Prostate gland (tissue), 2 donors: Measurements from ENCODE around the gene CCDC91. TPM values are rescaled to one million over a fixed set of nuclear protein-coding genes. Genes with fewer than 3 reads are reported as not detected.
"Not testable (repeated sequence)": the region's sequence is repeated elsewhere in the genome, so short reads cannot be mapped to it uniquely, and the experiment has no call there.

Experiments used
- DNase-seq: peaks from one replicate; pipeline ENCODE4 v3.0.0-alpha.2; 2019; ENCODE audit warnings: low spot score
- H3K27ac ChIP-seq, 2 donors: fragments of 200-600 bp; sonication (generic); 2 replicates each; pipeline ENCODE4 v1.5.1; 2017 to 2019
- H3K27me3 ChIP-seq: fragments of 200-600 bp; sonication (generic); replicated peaks from 2 replicates; pipeline ENCODE4 v1.5.1; 2019; ENCODE audit not compliant: insufficient read depth
- H3K36me3 ChIP-seq, 2 donors: fragments of 200-600 bp; sonication (generic); 1 replicate in 1 of 2; 2 replicates in 1 of 2; pipeline versions ENCODE4 v1.5.1 to v1.8.1; 2017 to 2019
- H3K4me1 ChIP-seq: fragments of 200-600 bp; sonication (generic); replicated peaks from 2 replicates; pipeline ENCODE4 v1.5.1; 2019
- H3K4me3 ChIP-seq, 2 donors: fragments of 200-600 bp; sonication (generic); 2 replicates each; pipeline ENCODE4 v1.5.1; 2017 to 2019
- H3K9me3 ChIP-seq: fragments of 200-600 bp; sonication (generic); 2 replicates; pipeline ENCODE4 v1.5.1; 2017
- CTCF ChIP-seq, 4 experiments: fragments of 200-600 bp in 2 of 4; fragments of 450-650 bp in 2 of 4; sonication (generic) in 2 of 4; IDR thresholded peaks; 1 replicate in 3 of 4; 2 replicates in 1 of 4; pipeline ENCODE4 v1.5.1; 2016 to 2019; ENCODE audit warnings: antibody characterized with exemption in 4 of 4, mild to moderate bottlenecking in 2 of 4, moderate library complexity in 2 of 4
- POLR2A ChIP-seq: fragments of 450-650 bp; IDR thresholded peaks from one replicate; pipeline ENCODE4 v1.6.1; 2016; ENCODE audit warnings: antibody characterized with exemption, mild to moderate bottlenecking
- POLR2AphosphoS5 ChIP-seq: sonication (generic); formaldehyde crosslinking; IDR thresholded peaks from one replicate; pipeline ENCODE4 v1.6.1; 2017; ENCODE audit warnings: antibody characterized with exemption
- WGBS: methylation state at CpG from one replicate; pipeline ENCODE4 v1.1.5; 2018; 5-methylcytosine and 5-hydroxymethylcytosine counted together
- intact Hi-C: fragments of 100-400 bp; cut with DNase I; formaldehyde crosslinking; loops from one replicate; pipeline ENCODE4 v1.14.2; 2022
- total RNA-seq, 2 donors: library from RNA; depleted of rRNA; stranded (reverse); fragments of >200 nt; gene quantifications; one replicate each; pipeline ENCODE4 v1.1.0, GENCODE V29; 2016

CCDC91 gene
- total RNA-seq, 2 donors from 2014 or later: 25.3 to 42.4 TPM

GRCh38 chr12:28318273-28318672 is 128.0 kb downstream of the CCDC91 start:
- no peak for TF ChIP-seq POLR2A
- no peak for TF ChIP-seq POLR2AphosphoS5
- TF ChIP-seq CTCF (IDR thresholded peaks at IDR 0.05): no peak
- H3K9me3 ChIP-seq: no peaks in the 10 kb centered on the region
- 78% methylated on average over 3 of the region's 3 CpGs for WGBS
- intact Hi-C loops: no loop called here
- H3K27ac ChIP-seq: no peak overlapping the region
- no peak overlapping the region for H3K4me3 ChIP-seq
- H3K27me3 ChIP-seq: no peaks in the 10 kb centered on the region
- DNase-seq: no peak
- no peaks in the 10 kb centered on the region for H3K36me3 ChIP-seq
- H3K4me1 ChIP-seq: no peaks in the 10 kb centered on the region

- Histone ChIP-seq H3K4me3 (no peak overlapping the region), H3K27me3 (no peaks in the 10 kb centered on the region), H3K27ac (no peak overlapping the region), H3K36me3 (no peaks in the 10 kb centered on the region), H3K9me3 (no peaks in the 10 kb centered on the region), H3K4me1 (no peaks in the 10 kb centered on the region)
- no peak for DNase-seq
- intact Hi-C loops: no loop called here
- WGBS: 77% methylated on average over 1 of the region's 1 CpG
- TF ChIP-seq POLR2A: no peak
- no peak for TF ChIP-seq CTCF (IDR thresholded peaks at IDR 0.05)
- TF ChIP-seq POLR2AphosphoS5: no peak
Measured at GRCh38 chr12:28320353-28320752, 130.1 kb downstream of the CCDC91 start.

- H3K27ac ChIP-seq: no peak overlapping the region
- no peaks in the 10 kb centered on the region for H3K4me1 ChIP-seq
- H3K27me3 ChIP-seq: no peaks in the 10 kb centered on the region
- intact Hi-C loops: no loop called here
- H3K9me3 ChIP-seq: no peaks in the 10 kb centered on the region
- DNase-seq: no peak
- H3K4me3 ChIP-seq: no peak overlapping the region
- no peak for TF ChIP-seq CTCF (IDR thresholded peaks at IDR 0.05)
- TF ChIP-seq POLR2AphosphoS5: no peak
- TF ChIP-seq POLR2A: no peak
- H3K36me3 ChIP-seq: no peaks in the 10 kb centered on the region
- WGBS: 93% methylated on average over 4 of the region's 4 CpGs
Measured at GRCh38 chr12:28327722-28328121, 137.5 kb downstream of the CCDC91 start.

- WGBS: 84% methylated on average over 2 of the region's 2 CpGs
- Histone ChIP-seq H3K27ac (no peak overlapping the region), H3K27me3 (no peaks in the 10 kb centered on the region), H3K4me3 (no peak overlapping the region), H3K9me3 (no peaks in the 10 kb centered on the region), H3K4me1 (no peaks in the 10 kb centered on the region), H3K36me3 (no peaks in the 10 kb centered on the region)
- no peak for TF ChIP-seq POLR2AphosphoS5
- no peak for TF ChIP-seq POLR2A
- no peak for TF ChIP-seq CTCF (IDR thresholded peaks at IDR 0.05)
- intact Hi-C loops: no loop called here
- DNase-seq: no peak
Measured at GRCh38 chr12:28328967-28329366, 138.7 kb downstream of the CCDC91 start.

GRCh38 chr12:28329727-28330126 is 139.5 kb downstream of the CCDC91 start:
- intact Hi-C loops, H3K4me1 ChIP-seq, DNase-seq, H3K27me3 ChIP-seq, H3K4me3 ChIP-seq, H3K9me3 ChIP-seq, H3K36me3 ChIP-seq, H3K27ac ChIP-seq: not testable (repeated sequence)
- WGBS: 95% methylated on average over 2 of the region's 2 CpGs

GRCh38 chr12:28330232-28330631 is 140.0 kb downstream of the CCDC91 start:
- WGBS: 100% methylated on average over 3 of the region's 3 CpGs
- H3K27me3 ChIP-seq, H3K4me3 ChIP-seq, H3K36me3 ChIP-seq, DNase-seq, H3K4me1 ChIP-seq, H3K9me3 ChIP-seq, H3K27ac ChIP-seq, intact Hi-C loops: not testable (repeated sequence)
